ENCODE results near the gene LGALS1.

Gene LGALS1

GRCh38 chr22:37677493-37677974 is 2.1 kb downstream of the LGALS1 start:
- peak overlapping the region; percentile 65 for H3K4me3 ChIP-seq (ENCODE audit: low read length)
- H3K9ac ChIP-seq (ENCODE audit: low read length): no peak overlapping the region

GRCh38 chr22:37678372-37678771 is 2.9 kb downstream of the LGALS1 start:
- no peak overlapping the region for H3K4me2 ChIP-seq (ENCODE audit: low read depth, low read length)
- H3K27me3 ChIP-seq (replicated peaks; ENCODE audit: insufficient read depth, low read length): no peaks in the 10 kb centered on the region
- H3K4me3 ChIP-seq (ENCODE audit: low read length): no peak overlapping the region
- H3K9me3 ChIP-seq (replicated peaks; ENCODE audit: insufficient read depth, low read length): no peaks in the 10 kb centered on the region
- H3K79me2 ChIP-seq (ENCODE audit: low read length): peaks cover 21% of the 10 kb centered on the region
- peaks cover 32% of the 10 kb centered on the region for H3F3A ChIP-seq (ENCODE audit: insufficient read depth, low read length)
- no peak overlapping the region for H3K27ac ChIP-seq (ENCODE audit: low read length)
- TF ChIP-seq EZH2phosphoT487 (IDR thresholded peaks at IDR 0.05; ENCODE audit: low read length) (no peak), EZH2 (optimal IDR thresholded peaks at IDR 0.05; ENCODE audit: low read depth, low read length) (no peak), CTCF (IDR thresholded peaks at IDR 0.05; ENCODE audit: low read length) (no peak)
- H3K9me2 ChIP-seq (replicated peaks; ENCODE audit: insufficient read depth, low read length): no peaks in the 10 kb centered on the region
- no peak overlapping the region for H2AFZ ChIP-seq (ENCODE audit: low read length)
- no peak for DNase-seq
- no peaks in the 10 kb centered on the region for H3K36me3 ChIP-seq (replicated peaks; ENCODE audit: insufficient read depth, low read length)
- peaks cover 18% of the 10 kb centered on the region for H3K4me1 ChIP-seq (ENCODE audit: low read length)
- H3K9ac ChIP-seq (ENCODE audit: low read length): no peak overlapping the region
- H4K20me1 ChIP-seq (ENCODE audit: insufficient read depth, low read length): no peaks in the 10 kb centered on the region

More at GRCh38 chr22:37677493-37677974, 2.1 kb downstream of the LGALS1 start:
- Histone ChIP-seq H3K4me2 (ENCODE audit: low read depth, low read length) (peak overlapping the region; percentile 90), H3K4me1 (ENCODE audit: low read length) (peaks cover 21% of the 10 kb centered on the region), H3K79me2 (ENCODE audit: low read length) (peaks cover 21% of the 10 kb centered on the region), H4K20me1 (ENCODE audit: insufficient read depth, low read length) (no peaks in the 10 kb centered on the region), H3K36me3 (replicated peaks; ENCODE audit: insufficient read depth, low read length) (no peaks in the 10 kb centered on the region), H3K27ac (ENCODE audit: low read length) (peak overlapping the region; percentile 82; the same call in 1 of the 2 replicates), H3K9me3 (replicated peaks; ENCODE audit: insufficient read depth, low read length) (no peaks in the 10 kb centered on the region), H3K27me3 (replicated peaks; ENCODE audit: insufficient read depth, low read length) (no peaks in the 10 kb centered on the region), H3K9me2 (replicated peaks; ENCODE audit: insufficient read depth, low read length) (no peaks in the 10 kb centered on the region), H2AFZ (ENCODE audit: low read length) (peak overlapping the region; percentile 96), H3F3A (ENCODE audit: insufficient read depth, low read length) (peaks cover 34% of the 10 kb centered on the region)
- no peak for TF ChIP-seq CTCF (IDR thresholded peaks at IDR 0.05; ENCODE audit: low read length)
- no peak for TF ChIP-seq EZH2phosphoT487 (IDR thresholded peaks at IDR 0.05; ENCODE audit: low read length)
- no peak for TF ChIP-seq EZH2 (optimal IDR thresholded peaks at IDR 0.05; ENCODE audit: low read depth, low read length)
- DNase-seq: no peak

GRCh38 chr22:37679670-37680069 is 4.2 kb downstream of the LGALS1 start:
- no peak for DNase-seq
- Histone ChIP-seq H3K9ac (ENCODE audit: low read length) (no peak overlapping the region), H4K20me1 (ENCODE audit: insufficient read depth, low read length) (no peaks in the 10 kb centered on the region), H3K36me3 (replicated peaks; ENCODE audit: insufficient read depth, low read length) (no peaks in the 10 kb centered on the region), H3K9me2 (replicated peaks; ENCODE audit: insufficient read depth, low read length) (no peaks in the 10 kb centered on the region), H3K27me3 (replicated peaks; ENCODE audit: insufficient read depth, low read length) (no peaks in the 10 kb centered on the region), H3F3A (ENCODE audit: insufficient read depth, low read length) (peaks cover 32% of the 10 kb centered on the region), H3K9me3 (replicated peaks; ENCODE audit: insufficient read depth, low read length) (no peaks in the 10 kb centered on the region), H3K4me3 (ENCODE audit: low read length) (no peak overlapping the region), H2AFZ (ENCODE audit: low read length) (no peak overlapping the region), H3K4me2 (ENCODE audit: low read depth, low read length) (no peak overlapping the region), H3K79me2 (ENCODE audit: low read length) (peaks cover 21% of the 10 kb centered on the region), H3K27ac (ENCODE audit: low read length) (no peak overlapping the region), H3K4me1 (ENCODE audit: low read length) (peaks cover 22% of the 10 kb centered on the region)
- no peak for TF ChIP-seq CTCF (IDR thresholded peaks at IDR 0.05; ENCODE audit: low read length)
- TF ChIP-seq EZH2 (optimal IDR thresholded peaks at IDR 0.05; ENCODE audit: low read depth, low read length): no peak

Data from MM.1S (cell line).